ACC112 (cell line): ENCODE results near the gene COL4A3.

ENCODE experiments used
- H2AFZ ChIP-seq: fragments of 200-600 bp; sonication (generic); one replicate; pipeline ENCODE4 v1.6.0; 2017; ENCODE audit warnings: antibody characterized with exemption, low read length; ENCODE audit not compliant: unreplicated experiment
- H3K27ac ChIP-seq: fragments of 200-600 bp; sonication (generic); 2 replicates; pipeline ENCODE4 v1.5.1; 2014; ENCODE audit warnings: low read depth, mild to moderate bottlenecking, antibody characterized with exemption, low read length, moderate library complexity
- H3K27me3 ChIP-seq: fragments of 200-600 bp; sonication (generic); 2 replicates; pipeline ENCODE4 v1.6.1; 2014; ENCODE audit warnings: mild to moderate bottlenecking, antibody characterized with exemption, low read length, moderate library complexity, mixed read lengths; ENCODE audit not compliant: insufficient read depth
- H3K36me3 ChIP-seq: fragments of 200-600 bp; sonication (generic); 2 replicates; pipeline ENCODE4 v1.6.1; 2016; ENCODE audit warnings: mild to moderate bottlenecking, antibody characterized with exemption, low read length, moderate library complexity, mixed read lengths; ENCODE audit not compliant: insufficient read depth
- H3K4me1 ChIP-seq: fragments of 200-600 bp; sonication (generic); one replicate; pipeline ENCODE4 v1.6.1; 2016; ENCODE audit warnings: low read length, mixed read lengths; ENCODE audit not compliant: insufficient read depth, unreplicated experiment, control insufficient read depth
- H3K4me3 ChIP-seq: fragments of 200-600 bp; sonication (generic); 2 replicates; pipeline ENCODE4 v1.5.1; 2014; ENCODE audit warnings: mild to moderate bottlenecking, low read depth, low read length
- H3K79me2 ChIP-seq: fragments of 200-600 bp; sonication (generic); one replicate; pipeline ENCODE4 v1.6.0; 2016; ENCODE audit warnings: low read length; ENCODE audit not compliant: control insufficient read depth, unreplicated experiment, insufficient read depth

COL4A3 gene

GRCh38 chr2:227339098-227339599 lies 174.7 kb downstream of the COL4A3 start:
- H3K4me3 ChIP-seq: no peak overlapping the region
- no peaks in the 10 kb centered on the region for H3K79me2 ChIP-seq
- no peaks in the 10 kb centered on the region for H3K27me3 ChIP-seq
- no peak overlapping the region for H3K27ac ChIP-seq
- no peak overlapping the region for H2AFZ ChIP-seq
- H3K36me3 ChIP-seq: peaks cover 23% of the 10 kb centered on the region
- no peaks in the 10 kb centered on the region for H3K4me1 ChIP-seq

DNA sequence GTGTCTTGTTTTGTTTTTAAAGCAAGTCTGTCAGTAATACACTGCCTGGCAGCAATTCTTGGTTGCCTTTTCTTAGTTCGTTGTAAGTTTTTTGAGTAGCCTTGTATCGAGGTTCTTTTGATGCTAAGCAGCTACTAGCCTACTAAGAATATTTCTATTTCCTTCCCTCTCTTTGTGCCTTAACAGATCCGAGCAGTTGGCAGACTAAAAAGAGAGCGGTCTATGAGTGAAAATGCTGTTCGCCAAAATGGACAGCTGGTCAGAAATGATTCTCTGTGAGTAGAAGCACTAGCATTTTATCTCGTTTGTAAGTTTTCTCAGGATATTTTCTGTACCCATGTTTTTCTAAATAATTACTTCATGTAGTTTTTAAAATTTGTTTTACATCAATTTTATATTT lies 175.7 kb downstream of the COL4A3 start:
- no peaks in the 10 kb centered on the region for H3K79me2 ChIP-seq
- H3K4me3 ChIP-seq: no peak overlapping the region
- H3K36me3 ChIP-seq: peaks cover 16% of the 10 kb centered on the region; the same call in 1 of the 2 replicates
- no peaks in the 10 kb centered on the region for H3K27me3 ChIP-seq
- no peaks in the 10 kb centered on the region for H3K4me1 ChIP-seq
- H2AFZ ChIP-seq: no peak overlapping the region
- H3K27ac ChIP-seq: no peak overlapping the region

DNA sequence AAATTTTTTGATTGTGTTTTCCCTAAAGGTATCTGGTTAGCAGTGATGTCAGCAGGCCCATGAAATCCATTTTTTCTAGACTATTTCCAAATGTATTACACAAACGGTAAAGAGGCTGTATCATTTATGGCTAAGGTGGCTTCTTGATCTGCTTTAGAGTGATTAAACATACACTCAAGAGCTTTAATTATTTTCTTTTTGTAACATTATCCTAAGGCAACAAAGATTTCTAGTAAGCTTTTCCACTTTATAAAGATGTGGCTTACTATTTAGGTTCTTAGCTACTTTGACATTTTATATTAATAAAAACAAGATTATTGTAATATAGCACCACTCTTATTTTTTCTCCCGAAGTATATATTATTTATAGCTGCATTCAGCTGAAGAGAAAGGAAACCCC lies 177.1 kb downstream of the COL4A3 start:
- no peak overlapping the region for H2AFZ ChIP-seq
- no peaks in the 10 kb centered on the region for H3K79me2 ChIP-seq
- no peaks in the 10 kb centered on the region for H3K4me1 ChIP-seq
- no peak overlapping the region for H3K4me3 ChIP-seq
- peaks cover 9% of the 10 kb centered on the region; the same call in 1 of the 2 replicates for H3K36me3 ChIP-seq
- no peaks in the 10 kb centered on the region for H3K27me3 ChIP-seq
- H3K27ac ChIP-seq: no peak overlapping the region

DNA sequence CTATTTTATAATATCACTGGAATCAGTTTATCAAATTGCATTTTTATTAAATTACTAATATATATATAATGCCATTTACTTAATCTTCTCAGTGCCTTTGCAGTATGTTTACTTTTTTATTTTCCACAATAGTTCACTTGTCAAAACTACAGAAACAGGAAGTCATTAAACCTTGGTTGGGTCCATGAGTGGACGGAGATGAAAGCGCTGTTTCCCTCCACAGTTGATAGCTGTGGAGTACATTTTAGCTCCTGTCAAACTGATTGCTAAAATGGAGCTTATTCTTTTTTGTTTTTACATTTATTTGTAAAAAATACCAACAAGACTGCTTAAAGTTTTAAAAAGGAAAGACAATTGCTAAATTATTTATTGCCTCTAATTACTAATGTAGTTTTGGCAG lies 179.8 kb downstream of the COL4A3 start:
- Histone ChIP-seq H3K4me1 (no peaks in the 10 kb centered on the region), H3K4me3 (no peak overlapping the region), H3K27me3 (no peaks in the 10 kb centered on the region), H3K79me2 (no peaks in the 10 kb centered on the region), H2AFZ (no peak overlapping the region), H3K36me3 (peaks cover 9% of the 10 kb centered on the region; the same call in 1 of the 2 replicates), H3K27ac (no peak overlapping the region)

- Histone ChIP-seq H3K36me3 (0 out of 2 replicates have a peak, but pooled peaks cover 9% of the 10 kb centered on the region), H3K27ac (no peak overlapping the region), H2AFZ (no peak overlapping the region), H3K4me3 (no peak overlapping the region), H3K4me1 (no peaks in the 10 kb centered on the region), H3K27me3 (no peaks in the 10 kb centered on the region), H3K79me2 (no peaks in the 10 kb centered on the region)
Observed at GRCh38 chr2:227347117-227347516, 182.7 kb downstream of the COL4A3 start.

GRCh38 chr2:227348324-227348723 lies 183.9 kb downstream of the COL4A3 start:
- H3K27me3 ChIP-seq: no peaks in the 10 kb centered on the region
- H2AFZ ChIP-seq: no peak overlapping the region
- no peak overlapping the region for H3K27ac ChIP-seq
- no peak overlapping the region for H3K4me3 ChIP-seq
- H3K36me3 ChIP-seq: 0 out of 2 replicates have a peak, but pooled peaks cover 3% of the 10 kb centered on the region
- no peaks in the 10 kb centered on the region for H3K79me2 ChIP-seq
- no peaks in the 10 kb centered on the region for H3K4me1 ChIP-seq

DNA sequence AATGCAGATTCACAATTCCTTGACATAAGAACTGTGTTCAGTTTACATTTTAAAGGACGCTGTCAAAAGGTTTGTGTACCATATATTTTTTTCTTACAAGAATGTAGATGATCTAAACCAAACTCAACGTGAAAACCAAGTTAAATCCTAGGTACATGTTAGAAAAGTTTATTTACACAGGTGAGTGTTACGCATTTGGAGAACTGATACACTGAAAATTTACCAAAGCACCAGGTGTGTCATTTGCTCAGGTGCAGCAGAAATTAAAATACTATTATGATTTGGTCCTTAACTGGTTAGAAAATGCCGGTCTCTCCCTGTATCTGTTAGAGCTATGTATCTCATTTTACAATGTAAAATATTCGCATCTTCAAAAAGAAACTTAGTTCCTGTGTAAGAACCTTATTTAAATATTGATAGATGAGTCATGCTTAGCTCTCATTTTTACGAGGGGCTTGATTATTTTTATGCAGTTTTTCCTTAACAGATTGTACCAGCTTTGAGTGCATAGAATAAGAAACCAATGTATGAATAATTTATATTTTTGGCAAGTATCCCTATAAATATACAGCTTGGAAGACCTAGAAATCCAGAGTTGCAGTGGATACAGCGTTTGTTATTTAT lies 185.7 kb downstream of the COL4A3 start:
- H3K4me1 ChIP-seq: no peaks in the 10 kb centered on the region
- no peak overlapping the region for H3K4me3 ChIP-seq
- 0 out of 2 replicates have a peak, but pooled peaks cover 3% of the 10 kb centered on the region for H3K36me3 ChIP-seq
- H2AFZ ChIP-seq: no peak overlapping the region
- no peak overlapping the region for H3K27ac ChIP-seq
- no peaks in the 10 kb centered on the region for H3K79me2 ChIP-seq
- no peaks in the 10 kb centered on the region for H3K27me3 ChIP-seq

GRCh38 chr2:227351639-227352038 lies 187.2 kb downstream of the COL4A3 start:
- Histone ChIP-seq H3K36me3 (peaks cover 14% of the 10 kb centered on the region; the same call in 1 of the 2 replicates), H3K27ac (no peak overlapping the region), H3K27me3 (no peaks in the 10 kb centered on the region), H3K4me3 (no peak overlapping the region), H3K79me2 (no peaks in the 10 kb centered on the region), H3K4me1 (no peaks in the 10 kb centered on the region), H2AFZ (no peak overlapping the region)

GRCh38 chr2:227360351-227360750 lies 195.9 kb downstream of the COL4A3 start:
- H3K4me3 ChIP-seq: no peak overlapping the region
- peaks cover 27% of the 10 kb centered on the region for H3K36me3 ChIP-seq
- H3K79me2 ChIP-seq: no peaks in the 10 kb centered on the region
- no peak overlapping the region for H3K27ac ChIP-seq
- peaks cover 3% of the 10 kb centered on the region for H3K4me1 ChIP-seq
- no peaks in the 10 kb centered on the region for H3K27me3 ChIP-seq
- no peak overlapping the region for H2AFZ ChIP-seq

DNA sequence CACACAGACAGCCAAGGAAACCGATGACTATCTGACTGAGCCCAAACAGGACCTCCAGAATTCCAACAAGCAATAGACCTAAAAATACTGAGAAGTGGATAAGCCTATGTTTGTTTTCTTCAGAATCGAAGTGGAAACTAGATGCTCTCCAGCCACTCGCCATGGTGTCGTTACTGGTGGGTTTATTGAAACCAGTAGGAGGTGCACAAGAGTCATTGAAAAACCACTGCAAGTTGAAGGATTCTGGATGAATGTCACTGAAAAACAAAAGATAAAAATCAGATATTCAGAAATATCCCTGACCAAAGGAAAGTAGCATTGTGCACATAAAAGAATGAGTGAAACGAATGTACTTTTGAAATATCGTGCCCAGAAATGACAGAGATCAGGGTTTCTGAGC lies 199.3 kb downstream of the COL4A3 start:
- no peaks in the 10 kb centered on the region for H3K27me3 ChIP-seq
- no peaks in the 10 kb centered on the region for H3K79me2 ChIP-seq
- peaks cover 6% of the 10 kb centered on the region; the same call in 1 of the 2 replicates for H3K36me3 ChIP-seq
- H2AFZ ChIP-seq: no peak overlapping the region
- H3K4me1 ChIP-seq: peaks cover 27% of the 10 kb centered on the region
- H3K27ac ChIP-seq: no peak overlapping the region
- no peak overlapping the region for H3K4me3 ChIP-seq
